ENCODE measurements around the gene FAM83F.

Gene FAM83F

GRCh38 chr22:40071720-40072119 lies 77.0 kb downstream of the FAM83F start:
- H3K36me3 ChIP-seq (ENCODE audit: control insufficient read depth in 2 of 2, insufficient read depth in 2 of 2, low read length in 2 of 2): no peaks in the 10 kb centered on the region

GRCh38 chr22:40076702-40077645 lies 82.2 kb downstream of the FAM83F start:
- H3K9ac ChIP-seq (ENCODE audit: low read length in 2 of 2): no peak overlapping the region
- H3K27ac ChIP-seq (ENCODE audit: low read length): no peak overlapping the region
- no peaks in the 10 kb centered on the region for H3K9me3 ChIP-seq (ENCODE audit: control insufficient read depth in 2 of 2, low read length in 2 of 2)
- no peaks in the 10 kb centered on the region for H3K4me1 ChIP-seq (ENCODE audit: control insufficient read depth, insufficient read depth, low read length)
- H3K27me3 ChIP-seq (ENCODE audit: control insufficient read depth in 1 of 2, insufficient read depth in 2 of 2, low read length in 2 of 2): no peaks in the 10 kb centered on the region
- H3K36me3 ChIP-seq (ENCODE audit: control insufficient read depth in 2 of 2, insufficient read depth in 2 of 2, low read length in 2 of 2): no peaks in the 10 kb centered on the region
- no peak overlapping the region for H3K4me3 ChIP-seq (ENCODE audit: low read length in 2 of 2)

More at GRCh38 chr22:40071720-40072119, 77.0 kb downstream of the FAM83F start:
- H3K9ac ChIP-seq (ENCODE audit: low read length in 2 of 2): no peak overlapping the region
- H3K4me1 ChIP-seq (ENCODE audit: control insufficient read depth, insufficient read depth, low read length): no peaks in the 10 kb centered on the region
- H3K4me3 ChIP-seq (ENCODE audit: low read length in 2 of 2): no peak overlapping the region
- H3K27ac ChIP-seq (ENCODE audit: low read length): no peak overlapping the region
- H3K9me3 ChIP-seq (ENCODE audit: control insufficient read depth in 2 of 2, low read length in 2 of 2): no peaks in the 10 kb centered on the region
- no peaks in the 10 kb centered on the region for H3K27me3 ChIP-seq (ENCODE audit: control insufficient read depth in 1 of 2, insufficient read depth in 2 of 2, low read length in 2 of 2)

GRCh38 chr22:40077646-40078016 lies 82.9 kb downstream of the FAM83F start:
- no peaks in the 10 kb centered on the region for H3K36me3 ChIP-seq (ENCODE audit: control insufficient read depth in 2 of 2, insufficient read depth in 2 of 2, low read length in 2 of 2)
- H3K9me3 ChIP-seq (ENCODE audit: control insufficient read depth in 2 of 2, low read length in 2 of 2): no peaks in the 10 kb centered on the region
- H3K27me3 ChIP-seq (ENCODE audit: control insufficient read depth in 1 of 2, insufficient read depth in 2 of 2, low read length in 2 of 2): no peaks in the 10 kb centered on the region
- H3K9ac ChIP-seq (ENCODE audit: low read length in 2 of 2): no peak overlapping the region
- no peak overlapping the region for H3K4me3 ChIP-seq (ENCODE audit: low read length in 2 of 2)
- no peak overlapping the region for H3K27ac ChIP-seq (ENCODE audit: low read length)
- no peaks in the 10 kb centered on the region for H3K4me1 ChIP-seq (ENCODE audit: control insufficient read depth, insufficient read depth, low read length)

GRCh38 chr22:40081662-40082061 lies 86.9 kb downstream of the FAM83F start:
- Histone ChIP-seq H3K9me3 (ENCODE audit: control insufficient read depth in 2 of 2, low read length in 2 of 2) (no peaks in the 10 kb centered on the region), H3K27me3 (ENCODE audit: control insufficient read depth in 1 of 2, insufficient read depth in 2 of 2, low read length in 2 of 2) (no peaks in the 10 kb centered on the region), H3K27ac (ENCODE audit: low read length) (no peak overlapping the region), H3K36me3 (ENCODE audit: control insufficient read depth in 2 of 2, insufficient read depth in 2 of 2, low read length in 2 of 2) (peaks cover 0 to 2% of the 10 kb centered on the region in 2 donors), H3K4me3 (ENCODE audit: low read length in 2 of 2) (no peak overlapping the region), H3K4me1 (ENCODE audit: control insufficient read depth, insufficient read depth, low read length) (peaks cover 6% of the 10 kb centered on the region), H3K9ac (ENCODE audit: low read length in 2 of 2) (no peak overlapping the region)

GRCh38 chr22:40082184-40082583 lies 87.4 kb downstream of the FAM83F start:
- Histone ChIP-seq H3K4me1 (ENCODE audit: control insufficient read depth, insufficient read depth, low read length) (peaks cover 6% of the 10 kb centered on the region), H3K27ac (ENCODE audit: low read length) (no peak overlapping the region), H3K27me3 (ENCODE audit: control insufficient read depth in 1 of 2, insufficient read depth in 2 of 2, low read length in 2 of 2) (no peaks in the 10 kb centered on the region), H3K9ac (ENCODE audit: low read length in 2 of 2) (no peak overlapping the region), H3K36me3 (ENCODE audit: control insufficient read depth in 2 of 2, insufficient read depth in 2 of 2, low read length in 2 of 2) (peaks cover 0 to 2% of the 10 kb centered on the region in 2 donors), H3K4me3 (ENCODE audit: low read length in 2 of 2) (no peak overlapping the region), H3K9me3 (ENCODE audit: control insufficient read depth in 2 of 2, low read length in 2 of 2) (no peaks in the 10 kb centered on the region)

- peaks cover 0 to 2% of the 10 kb centered on the region in 2 donors for H3K36me3 ChIP-seq (ENCODE audit: control insufficient read depth in 2 of 2, insufficient read depth in 2 of 2, low read length in 2 of 2)
- H3K27ac ChIP-seq (ENCODE audit: low read length): no peak overlapping the region
- H3K27me3 ChIP-seq (ENCODE audit: control insufficient read depth in 1 of 2, insufficient read depth in 2 of 2, low read length in 2 of 2): no peaks in the 10 kb centered on the region
- no peaks in the 10 kb centered on the region for H3K9me3 ChIP-seq (ENCODE audit: control insufficient read depth in 2 of 2, low read length in 2 of 2)
- H3K9ac ChIP-seq (ENCODE audit: low read length in 2 of 2): no peak overlapping the region
- H3K4me3 ChIP-seq (ENCODE audit: low read length in 2 of 2): no peak overlapping the region
- peaks cover 6% of the 10 kb centered on the region for H3K4me1 ChIP-seq (ENCODE audit: control insufficient read depth, insufficient read depth, low read length)
These were observed 89.0 kb downstream of the FAM83F start for GRCh38 chr22:40083794-40084193.

GRCh38 chr22:40084246-40084645 lies 89.5 kb downstream of the FAM83F start:
- Histone ChIP-seq H3K4me3 (ENCODE audit: low read length in 2 of 2) (no peak overlapping the region), H3K27me3 (ENCODE audit: control insufficient read depth in 1 of 2, insufficient read depth in 2 of 2, low read length in 2 of 2) (no peaks in the 10 kb centered on the region), H3K27ac (ENCODE audit: low read length) (no peak overlapping the region), H3K36me3 (ENCODE audit: control insufficient read depth in 2 of 2, insufficient read depth in 2 of 2, low read length in 2 of 2) (peaks cover 0 to 2% of the 10 kb centered on the region in 2 donors), H3K4me1 (ENCODE audit: control insufficient read depth, insufficient read depth, low read length) (peaks cover 6% of the 10 kb centered on the region), H3K9me3 (ENCODE audit: control insufficient read depth in 2 of 2, low read length in 2 of 2) (no peaks in the 10 kb centered on the region), H3K9ac (ENCODE audit: low read length in 2 of 2) (no peak overlapping the region)

GRCh38 chr22:40088818-40089217 lies 94.1 kb downstream of the FAM83F start:
- no peak overlapping the region for H3K4me3 ChIP-seq (ENCODE audit: low read length in 2 of 2)
- no peak overlapping the region for H3K9ac ChIP-seq (ENCODE audit: low read length in 2 of 2)
- H3K4me1 ChIP-seq (ENCODE audit: control insufficient read depth, insufficient read depth, low read length): peaks cover 5% of the 10 kb centered on the region
- peaks cover 0 to 2% of the 10 kb centered on the region in 2 donors for H3K36me3 ChIP-seq (ENCODE audit: control insufficient read depth in 2 of 2, insufficient read depth in 2 of 2, low read length in 2 of 2)
- H3K9me3 ChIP-seq (ENCODE audit: control insufficient read depth in 2 of 2, low read length in 2 of 2): no peaks in the 10 kb centered on the region
- H3K27ac ChIP-seq (ENCODE audit: low read length): no peak overlapping the region
- H3K27me3 ChIP-seq (ENCODE audit: control insufficient read depth in 1 of 2, insufficient read depth in 2 of 2, low read length in 2 of 2): no peaks in the 10 kb centered on the region

All from stomach smooth muscle (tissue), 2 donors.